A549 (cell line): ENCODE data around the gene HSPG2. TPM values are rescaled to one million over a fixed set of nuclear protein-coding genes. Genes with fewer than 3 reads are reported as not detected.

Source experiments
- ATAC-seq, 2 experiments: fragments of 200-7000 bp in 1 of 2; fragments of >200 bp in 1 of 2; cut with Nextera tagmentation in 1 of 2; cut with Tn5 transposase in 1 of 2; 3 replicates each; pipeline versions ENCODE4 v1.8.0 to v1.9.1; 2018 to 2020; ENCODE audit warnings: mild to moderate bottlenecking in 1 of 2, moderate library complexity in 1 of 2
- CTCF ChIA-PET: fragments of 300-600 bp; sonication (Branson Sonifier 250); formaldehyde crosslinking; extraction: SDS; loops from one replicate; lab custom pipeline; 2021; ENCODE audit warnings: antibody characterized with exemption, inconsistent platforms; lab: Yijun Ruan, JAX
- POLR2A ChIA-PET: fragments of 350-600 bp; formaldehyde crosslinking; extraction: SDS; loops from one replicate; lab custom pipeline; 2021; ENCODE audit warnings: antibody characterized with exemption, inconsistent platforms; lab: Yijun Ruan, JAX
- DNase-seq, 2 experiments: peaks; one replicate each; pipeline versions ENCODE4 v3.0.0 to v3.0.0-alpha.2; 2011 to 2016; ENCODE audit warnings: low read depth in 1 of 2, low spot score in 1 of 2
- FAIRE-seq: peaks from 2 replicates; lab custom pipeline; 2011; peaks lifted over from hg19 to GRCh38; lab: Jason Lieb, UNC
- H3K27ac ChIP-seq, 2 experiments: fragments of >200 bp; sonication (Bioruptor Twin); formaldehyde crosslinking; 3 replicates each; pipeline ENCODE4 v1.5.1; 2016 to 2017
- H3K4me1 ChIP-seq: fragments of >200 bp; sonication (Bioruptor Twin); formaldehyde crosslinking; 3 replicates; pipeline ENCODE4 v1.6.1; 2016
- H3K4me2 ChIP-seq: fragments of >200 bp; sonication (Bioruptor Twin); formaldehyde crosslinking; 3 replicates; pipeline ENCODE4 v1.6.1; 2016
- H3K4me3 ChIP-seq: fragments of >200 bp; sonication (Bioruptor Twin); formaldehyde crosslinking; 3 replicates; pipeline ENCODE4 v1.5.1; 2016
- H3K9me3 ChIP-seq: fragments of >200 bp; sonication (Bioruptor Twin); formaldehyde crosslinking; 3 replicates; pipeline ENCODE4 v1.6.1; 2016
- CBX2 ChIP-seq: fragments of 200-600 bp; sonication (generic); IDR thresholded peaks from 2 replicates; pipeline ENCODE4 v1.6.1; 2016; ENCODE audit warnings: low read depth, mild to moderate bottlenecking, borderline replicate concordance
- ESRRA ChIP-seq: fragments of 150-350 bp; IDR thresholded peaks from 2 replicates; pipeline ENCODE4 v1.6.1; 2014; ENCODE audit warnings: mild to moderate bottlenecking, low read length, borderline replicate concordance
- FOSB ChIP-seq: fragments of 250-450 bp; sonication (Bioruptor Pico); IDR thresholded peaks from 2 replicates; pipeline ENCODE4 v1.5.0; 2020; ENCODE audit warnings: mild to moderate bottlenecking, moderate library complexity
- FOXS1 ChIP-seq: fragments of 250-450 bp; sonication (Bioruptor Pico); IDR thresholded peaks from 2 replicates; pipeline ENCODE4 v1.5.0; 2020; ENCODE audit warnings: mild to moderate bottlenecking, moderate library complexity
- HDAC2 ChIP-seq: fragments of 200-600 bp; sonication (generic); IDR thresholded peaks from 2 replicates; pipeline ENCODE4 v1.6.1; 2016
- HOXB13 ChIP-seq: fragments of 250-450 bp; sonication (Bioruptor Pico); IDR thresholded peaks from 2 replicates; pipeline ENCODE4 v1.5.0; 2020; ENCODE audit warnings: low read depth, mild to moderate bottlenecking, moderate library complexity
- MAFK ChIP-seq: fragments of 450-650 bp; IDR thresholded peaks from 2 replicates; pipeline ENCODE4 v1.6.1; 2014; ENCODE audit not compliant: partially characterized antibody
- MAZ ChIP-seq: fragments of 150-350 bp; IDR thresholded peaks from 2 replicates; pipeline ENCODE4 v1.6.1; 2014; ENCODE audit warnings: antibody characterized with exemption, low read depth, low read length, borderline replicate concordance
- NPAS2 ChIP-seq: fragments of 250-450 bp; sonication (Bioruptor Pico); IDR thresholded peaks from 2 replicates; pipeline ENCODE4 v1.8.0; 2022; ENCODE audit warnings: mild to moderate bottlenecking, moderate library complexity, borderline replicate concordance
- NR3C1 ChIP-seq: fragments of >200 bp; sonication (Bioruptor Twin); formaldehyde crosslinking; IDR thresholded peaks from 3 replicates; pipeline ENCODE4 v1.6.1; 2017
- POLR2AphosphoS2 ChIP-seq: conservative IDR thresholded peaks from 2 replicates; pipeline ENCODE4 v1.6.1; 2012; ENCODE audit warnings: low read length, improper control_type of control experiment, inconsistent platforms
- RAD21 ChIP-seq, 2 experiments: fragments of >200 bp in 1 of 2; sonication (Bioruptor Twin) in 1 of 2; formaldehyde crosslinking in 1 of 2; IDR thresholded peaks in 1 of 2; conservative IDR thresholded peaks in 1 of 2; 2 replicates in 1 of 2; 3 replicates in 1 of 2; pipeline ENCODE4 v1.6.1; 2012 to 2018; ENCODE audit warnings: inconsistent platforms in 1 of 2
- RARB ChIP-seq: fragments of 250-450 bp; sonication (Bioruptor Pico); IDR thresholded peaks from 2 replicates; pipeline ENCODE4 v1.8.0; 2021; ENCODE audit warnings: mild to moderate bottlenecking, moderate library complexity
- RCOR1 ChIP-seq: fragments of 150-350 bp; IDR thresholded peaks from 2 replicates; pipeline ENCODE4 v1.6.1; 2014; ENCODE audit warnings: antibody characterized with exemption, low read length, low read depth
- SMC3 ChIP-seq: fragments of >200 bp; sonication (Bioruptor Twin); formaldehyde crosslinking; IDR thresholded peaks from 3 replicates; pipeline ENCODE4 v1.6.1; 2018; ENCODE audit warnings: inconsistent platforms
- SREBF2 ChIP-seq: fragments of 450-650 bp; IDR thresholded peaks from 2 replicates; pipeline ENCODE4 v1.6.1; 2014; ENCODE audit warnings: mild to moderate bottlenecking, moderate library complexity
- TFCP2L1 ChIP-seq: fragments of 250-450 bp; sonication (Bioruptor Pico); IDR thresholded peaks from 2 replicates; pipeline ENCODE4 v1.5.0; 2021; ENCODE audit warnings: mild to moderate bottlenecking
- WGBS: methylation state at CpG from one replicate; pipeline ENCODE4 v1.1.6; 2017; ENCODE audit errors: missing lambda C conversion rate; 5-methylcytosine and 5-hydroxymethylcytosine counted together
- polyA plus RNA-seq, 4 experiments: library from polyadenylated mRNA; depleted of rRNA in 3 of 4; stranded (reverse); fragments of >200 nt; fragmentation: RNase III in 1 of 4; extraction: RNeasy Plus Mini Kit Qiagen cat#74134 plus additional on column Dnase treatment in 1 of 4; gene quantifications; 2 replicates in 3 of 4; 3 replicates in 1 of 4; pipeline ENCODE4 v1.2.3, GENCODE V29; 2011 to 2017
- TF ChIP-seq, protein P1 (sequence below): IDR thresholded peaks from 2 replicates; pipeline ENCODE4 v1.6.1; 2012
- TF ChIP-seq, protein P2 (sequence below): IDR thresholded peaks from 2 replicates; pipeline ENCODE4 v1.6.1; 2012; ENCODE audit warnings: low read depth, borderline replicate concordance
- TF ChIP-seq, protein P3 (sequence below): fragments of >200 bp; sonication (Bioruptor Twin); formaldehyde crosslinking; IDR thresholded peaks from 3 replicates; pipeline ENCODE4 v1.6.1; 2016
- TF ChIP-seq, protein P4 (sequence below): fragments of 250-450 bp; sonication (Bioruptor Pico); IDR thresholded peaks from 2 replicates; pipeline ENCODE4 v1.5.0; 2021; ENCODE audit warnings: mild to moderate bottlenecking, moderate library complexity, borderline replicate concordance

Gene HSPG2
- polyA plus RNA-seq, 2 of the 4 experiments (the other 2 are of a cell fraction): 7.0 to 42.7 TPM

GRCh38 chr1:21847223-21848205, 89.6 kb downstream of the HSPG2 start:
- Histone ChIP-seq H3K4me2 (no peak overlapping the region), H3K4me3 (no peak overlapping the region), H3K4me1 (no peaks in the 10 kb centered on the region), H3K27ac (no peak overlapping the region), H3K9me3 (no peaks in the 10 kb centered on the region)
- ATAC-seq: no peak
- no peak for DNase-seq
- POLR2A ChIA-PET: no interaction called here
- 93% methylated on average over 27 of the region's 47 CpGs for WGBS
- TF ChIP-seq, protein P1, sequence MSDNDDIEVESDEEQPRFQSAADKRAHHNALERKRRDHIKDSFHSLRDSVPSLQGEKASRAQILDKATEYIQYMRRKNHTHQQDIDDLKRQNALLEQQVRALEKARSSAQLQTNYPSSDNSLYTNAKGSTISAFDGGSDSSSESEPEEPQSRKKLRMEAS: no peak
- TF ChIP-seq ESRRA: no peak
- CTCF ChIA-PET: interaction anchor here (1.2 kb wide), 1 partner anchor 32 kb away, joined by 3 read pairs; no protein-coding TSS in a partner anchor
- FAIRE-seq: no peak

DNA sequence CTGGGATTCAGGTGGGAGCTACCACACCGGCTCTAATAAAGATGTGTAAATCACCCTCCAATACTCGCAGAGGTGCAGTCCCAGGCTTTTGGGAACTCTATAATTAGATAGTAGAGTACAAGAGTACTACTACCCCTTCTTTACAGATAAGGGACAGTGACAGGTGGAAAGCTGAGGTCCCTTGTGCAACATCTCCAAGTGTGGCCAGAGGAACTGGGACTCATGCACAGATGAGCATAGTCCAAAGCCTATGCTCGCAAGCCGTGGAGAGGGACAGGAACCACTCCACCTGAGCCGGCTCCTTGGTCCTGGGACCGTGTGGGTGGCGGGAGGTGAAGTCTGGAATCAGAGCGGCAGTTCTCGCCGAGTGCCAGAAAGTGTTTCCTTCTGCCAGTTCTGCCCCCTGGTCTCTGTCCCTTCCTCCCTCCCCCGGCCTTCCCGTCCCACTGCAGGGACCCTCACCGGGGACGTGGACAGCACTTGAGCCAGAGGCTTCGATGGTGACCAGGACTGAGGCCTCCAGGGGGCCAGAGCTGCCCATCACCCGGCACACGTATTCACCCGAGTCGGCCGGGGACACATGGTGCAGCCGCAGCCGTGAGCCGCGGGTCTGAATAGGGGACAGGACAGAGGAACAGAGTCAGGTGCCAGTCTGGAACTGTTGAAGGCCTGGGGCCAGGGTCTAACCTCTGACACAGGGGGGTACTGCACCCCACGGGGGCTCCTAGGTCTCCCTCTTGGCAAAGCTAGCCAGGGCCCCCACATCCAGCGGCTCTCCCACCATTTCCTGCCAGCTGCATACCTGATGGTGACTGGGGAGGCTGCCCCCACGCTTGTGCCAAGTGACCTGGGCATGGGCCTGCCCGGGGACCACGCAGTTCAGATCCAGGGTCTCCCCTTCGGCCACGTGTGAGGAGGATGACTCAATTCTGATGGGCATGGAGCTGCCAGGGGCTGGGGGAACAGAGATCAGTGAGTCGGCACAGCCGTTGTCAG, 91.2 kb downstream of the HSPG2 start:
- no peak for ATAC-seq
- CTCF ChIA-PET: interaction anchor here (1.2 kb wide), 1 partner anchor 31 kb away, joined by 3 read pairs; no protein-coding TSS in a partner anchor
- TF ChIP-seq FOXS1 (CRISPR knock-in tag): no peak
- no peak for TF ChIP-seq NR3C1
- no peak for TF ChIP-seq CBX2
- no peak for TF ChIP-seq RAD21 (conservative IDR thresholded peaks at IDR 0.05 in 1 of 2, IDR thresholded peaks at IDR 0.05 in 1 of 2)
- TF ChIP-seq MAZ: no peak
- no peak for TF ChIP-seq SMC3
- TF ChIP-seq SREBF2: no peak
- TF ChIP-seq RARB (CRISPR knock-in tag): no peak
- Histone ChIP-seq H3K4me2 (no peak overlapping the region), H3K9me3 (no peaks in the 10 kb centered on the region), H3K4me3 (no peak overlapping the region), H3K4me1 (no peaks in the 10 kb centered on the region), H3K27ac (no peak overlapping the region)
- DNase-seq: no peak
- 93% methylated on average over 15 of the region's 33 CpGs for WGBS
- POLR2A ChIA-PET: no interaction called here
- no peak for FAIRE-seq

DNA sequence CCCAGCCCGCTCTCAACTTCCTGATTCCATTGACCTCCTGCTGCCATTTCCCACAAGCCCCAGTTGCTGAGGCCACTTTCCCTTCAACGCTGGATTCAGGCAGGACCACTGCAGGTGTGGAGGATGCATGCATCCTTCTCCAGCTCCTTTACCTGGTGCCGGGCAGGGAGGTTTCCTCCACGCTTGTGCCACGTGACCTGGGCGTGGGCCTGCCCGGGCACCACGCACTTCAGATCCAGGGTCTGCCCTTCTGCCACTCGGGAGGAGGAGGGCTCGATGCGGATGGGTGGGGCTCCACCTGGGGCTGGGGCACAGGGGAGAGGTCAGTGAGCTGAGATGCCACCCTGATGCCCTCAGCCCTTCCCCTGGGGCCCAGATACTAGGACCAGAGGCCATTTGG, 93.1 kb downstream of the HSPG2 start:
- TF ChIP-seq, protein P2, sequence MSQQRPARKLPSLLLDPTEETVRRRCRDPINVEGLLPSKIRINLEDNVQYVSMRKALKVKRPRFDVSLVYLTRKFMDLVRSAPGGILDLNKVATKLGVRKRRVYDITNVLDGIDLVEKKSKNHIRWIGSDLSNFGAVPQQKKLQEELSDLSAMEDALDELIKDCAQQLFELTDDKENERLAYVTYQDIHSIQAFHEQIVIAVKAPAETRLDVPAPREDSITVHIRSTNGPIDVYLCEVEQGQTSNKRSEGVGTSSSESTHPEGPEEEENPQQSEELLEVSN: no peak
- TF ChIP-seq HOXB13 (CRISPR knock-in tag): no peak
- no peak for DNase-seq
- WGBS: 57% methylated on average over 2 of the region's 11 CpGs
- no peak for FAIRE-seq
- Histone ChIP-seq H3K4me1 (no peaks in the 10 kb centered on the region), H3K9me3 (no peaks in the 10 kb centered on the region), H3K27ac (no peak overlapping the region), H3K4me2 (no peak overlapping the region), H3K4me3 (no peak overlapping the region)
- CTCF ChIA-PET: no interaction called here
- POLR2A ChIA-PET: no interaction called here
- no peak for ATAC-seq

DNA sequence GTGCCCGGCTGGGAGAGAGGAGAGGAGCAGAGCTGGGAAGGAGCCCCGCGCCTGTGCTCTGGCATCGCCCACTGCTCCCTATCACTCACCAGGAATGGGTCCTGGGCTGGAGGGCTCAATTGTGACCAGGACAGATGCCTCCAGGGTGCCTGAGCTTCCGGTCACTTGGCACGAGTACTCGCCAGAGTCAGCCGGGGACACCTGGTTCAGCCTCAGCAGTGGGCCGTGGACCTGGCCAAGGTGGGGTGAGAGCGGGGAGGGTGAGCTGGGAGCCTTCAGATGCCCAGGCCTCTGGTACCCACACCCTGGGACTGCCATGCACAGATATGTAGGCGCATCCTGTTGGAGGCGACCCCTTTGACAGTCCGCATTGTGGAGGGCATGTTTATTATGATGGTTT, 93.9 kb downstream of the HSPG2 start:
- CTCF ChIA-PET: no interaction called here
- H3K4me2 ChIP-seq: no peak overlapping the region
- FAIRE-seq: no peak
- no peaks in the 10 kb centered on the region for H3K4me1 ChIP-seq
- TF ChIP-seq MAFK: no peak
- no peak for TF ChIP-seq HDAC2
- no peak for TF ChIP-seq FOXS1 (CRISPR knock-in tag)
- TF ChIP-seq, protein P3, sequence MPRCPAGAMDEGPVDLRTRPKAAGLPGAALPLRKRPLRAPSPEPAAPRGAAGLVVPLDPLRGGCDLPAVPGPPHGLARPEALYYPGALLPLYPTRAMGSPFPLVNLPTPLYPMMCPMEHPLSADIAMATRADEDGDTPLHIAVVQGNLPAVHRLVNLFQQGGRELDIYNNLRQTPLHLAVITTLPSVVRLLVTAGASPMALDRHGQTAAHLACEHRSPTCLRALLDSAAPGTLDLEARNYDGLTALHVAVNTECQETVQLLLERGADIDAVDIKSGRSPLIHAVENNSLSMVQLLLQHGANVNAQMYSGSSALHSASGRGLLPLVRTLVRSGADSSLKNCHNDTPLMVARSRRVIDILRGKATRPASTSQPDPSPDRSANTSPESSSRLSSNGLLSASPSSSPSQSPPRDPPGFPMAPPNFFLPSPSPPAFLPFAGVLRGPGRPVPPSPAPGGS: no peak
- no peak for TF ChIP-seq SREBF2
- no peak for TF ChIP-seq SMC3
- TF ChIP-seq MAZ: no peak
- no peak for TF ChIP-seq RCOR1
- TF ChIP-seq, protein P4, sequence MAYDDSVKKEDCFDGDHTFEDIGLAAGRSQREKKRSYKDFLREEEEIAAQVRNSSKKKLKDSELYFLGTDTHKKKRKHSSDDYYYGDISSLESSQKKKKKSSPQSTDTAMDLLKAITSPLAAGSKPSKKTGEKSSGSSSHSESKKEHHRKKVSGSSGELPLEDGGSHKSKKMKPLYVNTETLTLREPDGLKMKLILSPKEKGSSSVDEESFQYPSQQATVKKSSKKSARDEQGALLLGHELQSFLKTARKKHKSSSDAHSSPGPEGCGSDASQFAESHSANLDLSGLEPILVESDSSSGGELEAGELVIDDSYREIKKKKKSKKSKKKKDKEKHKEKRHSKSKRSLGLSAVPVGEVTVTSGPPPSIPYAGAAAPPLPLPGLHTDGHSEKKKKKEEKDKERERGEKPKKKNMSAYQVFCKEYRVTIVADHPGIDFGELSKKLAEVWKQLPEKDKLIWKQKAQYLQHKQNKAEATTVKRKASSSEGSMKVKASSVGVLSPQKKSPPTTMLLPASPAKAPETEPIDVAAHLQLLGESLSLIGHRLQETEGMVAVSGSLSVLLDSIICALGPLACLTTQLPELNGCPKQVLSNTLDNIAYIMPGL (CRISPR knock-in tag): no peak
- TF ChIP-seq NPAS2 (CRISPR knock-in tag): no peak
- no peak for TF ChIP-seq ESRRA
- no peak for TF ChIP-seq CBX2
- no peak for TF ChIP-seq TFCP2L1 (CRISPR knock-in tag)
- no peak for TF ChIP-seq FOSB (CRISPR knock-in tag)
- no peak for TF ChIP-seq POLR2AphosphoS2
- TF ChIP-seq, all 56 proteins: peak for 0
- H3K4me3 ChIP-seq: no peak overlapping the region
- ATAC-seq (no peak), DNase-seq (no peak)
- 94% methylated on average over 7 of the region's 13 CpGs for WGBS
- H3K9me3 ChIP-seq: no peaks in the 10 kb centered on the region
- POLR2A ChIA-PET: no interaction called here
- H3K27ac ChIP-seq: no peak overlapping the region
